GM23338 (cell line): Measurements from ENCODE around the gene ZDHHC6. TPM values are rescaled to one million over a fixed set of nuclear protein-coding genes. Genes with fewer than 3 reads are reported as not detected.

ENCODE experiments used
- ATAC-seq: fragments of 200-7000 bp; cut with Tn5 transposase; 3 replicates; pipeline ENCODE4 v1.9.1; 2020
- DNase-seq: peaks from one replicate; pipeline ENCODE4 v3.0.0-alpha.2; 2015; ENCODE audit warnings: low spot score
- H2AFZ ChIP-seq: fragments of 200-600 bp; sonication (generic); 2 replicates; pipeline ENCODE4 v1.8.0; 2016; ENCODE audit warnings: antibody characterized with exemption, mild to moderate bottlenecking, moderate library complexity
- H3F3A ChIP-seq: fragments of 200-600 bp; sonication (generic); replicated peaks from 2 replicates; pipeline ENCODE4 v1.8.0; 2017; ENCODE audit warnings: antibody characterized with exemption, mixed run types, low read depth
- H3K27ac ChIP-seq: fragments of 200-600 bp; sonication (generic); 2 replicates; pipeline ENCODE4 v1.6.1; 2016; ENCODE audit warnings: low read depth
- H3K27me3 ChIP-seq: fragments of 200-600 bp; sonication (generic); 2 replicates; pipeline ENCODE4 v1.8.0; 2016; ENCODE audit warnings: mild to moderate bottlenecking, mixed run types, moderate library complexity; ENCODE audit not compliant: insufficient read depth
- H3K36me3 ChIP-seq: fragments of 200-600 bp; sonication (generic); 2 replicates; pipeline ENCODE4 v1.8.0; 2016; ENCODE audit warnings: mild to moderate bottlenecking; ENCODE audit not compliant: insufficient read depth
- H3K4me1 ChIP-seq: fragments of 200-600 bp; sonication (generic); 2 replicates; pipeline ENCODE4 v1.8.0; 2016; ENCODE audit warnings: mild to moderate bottlenecking, moderate library complexity; ENCODE audit not compliant: insufficient read depth
- H3K4me2 ChIP-seq: fragments of 200-600 bp; sonication (generic); 2 replicates; pipeline ENCODE4 v1.7.1; 2017; ENCODE audit warnings: mixed run types
- H3K4me3 ChIP-seq: fragments of 200-600 bp; sonication (generic); 2 replicates; pipeline ENCODE4 v1.6.1; 2016; ENCODE audit warnings: mixed run types
- H3K79me2 ChIP-seq: fragments of 200-600 bp; sonication (generic); replicated peaks from 2 replicates; pipeline ENCODE4 v1.8.0; 2017; ENCODE audit warnings: mild to moderate bottlenecking; ENCODE audit not compliant: insufficient read depth
- H3K9me2 ChIP-seq: fragments of 200-600 bp; sonication (generic); 2 replicates; pipeline ENCODE4 v1.8.0; 2017; ENCODE audit not compliant: insufficient read depth
- H4K20me1 ChIP-seq: fragments of 200-600 bp; sonication (generic); replicated peaks from 2 replicates; pipeline ENCODE4 v1.8.0; 2017; ENCODE audit warnings: mild to moderate bottlenecking; ENCODE audit not compliant: insufficient read depth
- H3K27ac Mint-ChIP-seq: 2 replicates; pipeline ENCODE4 v1.8.0; 2020; ENCODE audit warnings: inconsistent platforms, mild to moderate bottlenecking, moderate library complexity, mixed read lengths
- H3K27me3 Mint-ChIP-seq: 3 replicates; pipeline ENCODE4 v1.8.0; 2022; ENCODE audit warnings: low read depth, mild to moderate bottlenecking, moderate library complexity, mixed read lengths, inconsistent platforms; ENCODE audit not compliant: insufficient read depth, poor library complexity
- H3K36me3 Mint-ChIP-seq: 3 replicates; pipeline ENCODE4 v1.8.0; 2021; ENCODE audit warnings: low read depth, mild to moderate bottlenecking, inconsistent platforms, moderate library complexity, mixed read lengths
- H3K4me1 Mint-ChIP-seq: 3 replicates; pipeline ENCODE4 v1.8.0; 2020; ENCODE audit warnings: mild to moderate bottlenecking, inconsistent platforms, mixed read lengths
- H3K4me3 Mint-ChIP-seq: 3 replicates; pipeline ENCODE4 v1.8.0; 2021; ENCODE audit warnings: moderate library complexity, mild to moderate bottlenecking, inconsistent platforms, mixed read lengths
- H3K9me3 Mint-ChIP-seq: 3 replicates; pipeline ENCODE4 v1.8.0; 2020; ENCODE audit warnings: moderate library complexity, mild to moderate bottlenecking, inconsistent platforms, mixed read lengths
- CREB1 ChIP-seq: fragments of 250-450 bp; sonication (Bioruptor Pico); IDR thresholded peaks from 2 replicates; pipeline ENCODE4 v1.5.0; 2020; ENCODE audit warnings: low read depth, mild to moderate bottlenecking, moderate library complexity
- JUNB ChIP-seq: IDR thresholded peaks from one replicate; pipeline ENCODE4 v1.6.1; 2016; ENCODE audit warnings: antibody characterized with exemption; ENCODE audit not compliant: unreplicated experiment
- POLR2AphosphoS5 ChIP-seq: IDR thresholded peaks from 2 replicates; pipeline ENCODE4 v1.6.1; 2016; ENCODE audit warnings: antibody characterized with exemption, low read depth
- STAT1 ChIP-seq: IDR thresholded peaks from one replicate; pipeline ENCODE4 v1.6.1; 2016; ENCODE audit warnings: antibody characterized with exemption; ENCODE audit not compliant: unreplicated experiment
- ZNF462 ChIP-seq: fragments of 250-450 bp; sonication (Bioruptor Pico); IDR thresholded peaks from 2 replicates; pipeline ENCODE4 v1.5.0; 2020; ENCODE audit warnings: mild to moderate bottlenecking, moderate library complexity
- polyA plus RNA-seq: library from polyadenylated mRNA; unstranded; fragments of >200 nt; fragmentation: Nextera tagmentation; extraction: Ambion mirVana; gene quantifications from 2 replicates; pipeline ENCODE4 v1.2.1, GENCODE V29; 2016
- total RNA-seq: library from RNA; depleted of rRNA; stranded (reverse); fragments of >200 nt; shearing (Covaris generic); gene quantifications from 2 replicates; pipeline ENCODE4 v1.2.3, GENCODE V29; 2014
- TF ChIP-seq, protein P1 (sequence below): IDR thresholded peaks from 2 replicates; pipeline ENCODE4 v1.6.1; 2016; ENCODE audit warnings: antibody characterized with exemption

Gene ZDHHC6
- total and polyA plus RNA-seq, 2 experiments from 2014 or later = 24.6 to 33.7 TPM

DNA sequence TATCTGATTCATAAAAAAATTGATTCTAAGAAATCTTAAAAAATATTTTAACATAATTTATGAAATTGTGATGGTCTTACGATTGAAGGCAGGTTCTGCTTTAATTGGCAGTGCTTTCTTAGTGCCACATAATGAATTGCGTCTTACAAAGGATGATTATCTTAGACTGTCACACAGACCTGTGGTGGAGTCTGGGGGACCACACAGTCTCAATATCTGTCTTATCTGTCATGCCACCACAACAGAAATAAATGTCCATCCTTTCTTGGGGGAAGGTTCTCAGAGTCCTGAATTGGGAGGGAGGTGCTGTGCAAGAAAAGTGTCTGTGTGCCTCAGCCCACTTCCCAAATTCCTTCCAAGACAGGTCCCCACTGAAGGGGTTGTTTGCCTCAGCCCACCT lies 34.0 kb downstream of the ZDHHC6 start:
- Mint-ChIP-seq H3K27me3 (peaks cover 5% of the 10 kb centered on the region), H3K27ac (no peak overlapping the region), H3K4me1 (no peaks in the 10 kb centered on the region), H3K9me3 (peaks cover 2% of the 10 kb centered on the region; the same call in 1 of the 3 replicates), H3K36me3 (no peaks in the 10 kb centered on the region), H3K4me3 (no peak overlapping the region)
- Histone ChIP-seq H3K27me3 (no peaks in the 10 kb centered on the region), H3F3A (no peaks in the 10 kb centered on the region), H3K27ac (no peak overlapping the region), H3K4me3 (no peak overlapping the region), H3K9me2 (0 out of 2 replicates have a peak, but pooled peaks cover 2% of the 10 kb centered on the region), H3K79me2 (no peaks in the 10 kb centered on the region), H3K36me3 (no peaks in the 10 kb centered on the region), H3K4me2 (no peak overlapping the region), H3K4me1 (no peaks in the 10 kb centered on the region), H4K20me1 (no peaks in the 10 kb centered on the region), H2AFZ (no peak overlapping the region)
- DNase-seq = no peak
- TF ChIP-seq STAT1 (no peak), ZNF462 (CRISPR knock-in tag) (no peak), CREB1 (CRISPR knock-in tag) (no peak), JUNB (no peak)
- TF ChIP-seq, protein P1, sequence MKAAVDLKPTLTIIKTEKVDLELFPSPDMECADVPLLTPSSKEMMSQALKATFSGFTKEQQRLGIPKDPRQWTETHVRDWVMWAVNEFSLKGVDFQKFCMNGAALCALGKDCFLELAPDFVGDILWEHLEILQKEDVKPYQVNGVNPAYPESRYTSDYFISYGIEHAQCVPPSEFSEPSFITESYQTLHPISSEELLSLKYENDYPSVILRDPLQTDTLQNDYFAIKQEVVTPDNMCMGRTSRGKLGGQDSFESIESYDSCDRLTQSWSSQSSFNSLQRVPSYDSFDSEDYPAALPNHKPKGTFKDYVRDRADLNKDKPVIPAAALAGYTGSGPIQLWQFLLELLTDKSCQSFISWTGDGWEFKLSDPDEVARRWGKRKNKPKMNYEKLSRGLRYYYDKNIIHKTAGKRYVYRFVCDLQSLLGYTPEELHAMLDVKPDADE = no peak
- ATAC-seq = no peak

- Histone ChIP-seq H3K27me3 (no peaks in the 10 kb centered on the region), H3K4me2 (no peak overlapping the region), H3K4me1 (no peaks in the 10 kb centered on the region), H3F3A (no peaks in the 10 kb centered on the region), H2AFZ (no peak overlapping the region), H3K9me2 (0 out of 2 replicates have a peak, but pooled peaks cover 8% of the 10 kb centered on the region), H4K20me1 (no peaks in the 10 kb centered on the region), H3K36me3 (no peaks in the 10 kb centered on the region), H3K27ac (no peak overlapping the region), H3K79me2 (no peaks in the 10 kb centered on the region), H3K4me3 (no peak overlapping the region)
- TF ChIP-seq, protein P1 = no peak
- TF ChIP-seq POLR2AphosphoS5 = no peak
- Mint-ChIP-seq H3K9me3 (no peaks in the 10 kb centered on the region), H3K36me3 (no peaks in the 10 kb centered on the region), H3K4me3 (no peak overlapping the region), H3K4me1 (no peaks in the 10 kb centered on the region), H3K27me3 (no peaks in the 10 kb centered on the region), H3K27ac (no peak overlapping the region)
- DNase-seq (no peak), ATAC-seq (no peak)
Observed at GRCh38 chr10:112409755-112410154, 37.0 kb downstream of the ZDHHC6 start.
